Keratinocyte (primary cell): Measurements from ENCODE around the gene CMAS.

Experiments used
- EZH2 ChIP-seq: IDR thresholded peaks from one replicate; pipeline ENCODE4 v1.6.1; 2012; ENCODE audit warnings: inconsistent platforms, mild to moderate bottlenecking, low read length, moderate library complexity
- TF ChIP-seq, protein P1 (sequence below), 3 experiments: IDR thresholded peaks in 1 of 3; conservative IDR thresholded peaks in 1 of 3; optimal IDR thresholded peaks in 1 of 3; 2 replicates in 2 of 3; 3 replicates in 1 of 3; pipeline versions ENCODE3 to v1.5.1; 2011; ENCODE audit warnings: low read length in 3 of 3, mild to moderate bottlenecking in 3 of 3, moderate library complexity in 2 of 3, control low read depth in 1 of 3, inconsistent platforms in 1 of 3; ENCODE audit not compliant: insufficient read depth in 2 of 3; ENCODE audit errors: extremely low read depth in 1 of 3

- TF ChIP-seq, protein P1, sequence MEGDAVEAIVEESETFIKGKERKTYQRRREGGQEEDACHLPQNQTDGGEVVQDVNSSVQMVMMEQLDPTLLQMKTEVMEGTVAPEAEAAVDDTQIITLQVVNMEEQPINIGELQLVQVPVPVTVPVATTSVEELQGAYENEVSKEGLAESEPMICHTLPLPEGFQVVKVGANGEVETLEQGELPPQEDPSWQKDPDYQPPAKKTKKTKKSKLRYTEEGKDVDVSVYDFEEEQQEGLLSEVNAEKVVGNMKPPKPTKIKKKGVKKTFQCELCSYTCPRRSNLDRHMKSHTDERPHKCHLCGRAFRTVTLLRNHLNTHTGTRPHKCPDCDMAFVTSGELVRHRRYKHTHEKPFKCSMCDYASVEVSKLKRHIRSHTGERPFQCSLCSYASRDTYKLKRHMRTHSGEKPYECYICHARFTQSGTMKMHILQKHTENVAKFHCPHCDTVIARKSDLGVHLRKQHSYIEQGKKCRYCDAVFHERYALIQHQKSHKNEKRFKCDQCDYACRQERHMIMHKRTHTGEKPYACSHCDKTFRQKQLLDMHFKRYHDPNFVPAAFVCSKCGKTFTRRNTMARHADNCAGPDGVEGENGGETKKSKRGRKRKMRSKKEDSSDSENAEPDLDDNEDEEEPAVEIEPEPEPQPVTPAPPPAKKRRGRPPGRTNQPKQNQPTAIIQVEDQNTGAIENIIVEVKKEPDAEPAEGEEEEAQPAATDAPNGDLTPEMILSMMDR (optimal IDR thresholded peaks at IDR 0.05 in 1 of 3, IDR thresholded peaks at IDR 0.05 in 1 of 3, conservative IDR thresholded peaks at IDR 0.05 in 1 of 3; ENCODE audit: extremely low read depth in 1 of 3, insufficient read depth in 2 of 3, low read length in 3 of 3): no peak
- no peak for TF ChIP-seq EZH2
Measured at GRCh38 chr12:22038734-22039133, 7.3 kb upstream of the CMAS start.
